DND-41 (cell line): ENCODE data around the gene DNAH17.

Source experiments
- EZH2 ChIP-seq: IDR thresholded peaks from 3 replicates; pipeline ENCODE4 v1.6.1; 2012; ENCODE audit warnings: borderline replicate concordance, low read depth, mild to moderate bottlenecking, moderate library complexity, low read length, inconsistent platforms; ENCODE audit not compliant: severe bottlenecking
- TF ChIP-seq, protein P1 (sequence below): IDR thresholded peaks from 2 replicates; pipeline ENCODE4 v1.5.1; 2012; ENCODE audit warnings: borderline replicate concordance, low read length, moderate library complexity, mild to moderate bottlenecking; ENCODE audit not compliant: poor library complexity, severe bottlenecking; ENCODE audit errors: extremely low read depth

GRCh38 chr17:78610951-78611511, 33.8 kb upstream of the DNAH17 start:
- TF ChIP-seq, protein P1, sequence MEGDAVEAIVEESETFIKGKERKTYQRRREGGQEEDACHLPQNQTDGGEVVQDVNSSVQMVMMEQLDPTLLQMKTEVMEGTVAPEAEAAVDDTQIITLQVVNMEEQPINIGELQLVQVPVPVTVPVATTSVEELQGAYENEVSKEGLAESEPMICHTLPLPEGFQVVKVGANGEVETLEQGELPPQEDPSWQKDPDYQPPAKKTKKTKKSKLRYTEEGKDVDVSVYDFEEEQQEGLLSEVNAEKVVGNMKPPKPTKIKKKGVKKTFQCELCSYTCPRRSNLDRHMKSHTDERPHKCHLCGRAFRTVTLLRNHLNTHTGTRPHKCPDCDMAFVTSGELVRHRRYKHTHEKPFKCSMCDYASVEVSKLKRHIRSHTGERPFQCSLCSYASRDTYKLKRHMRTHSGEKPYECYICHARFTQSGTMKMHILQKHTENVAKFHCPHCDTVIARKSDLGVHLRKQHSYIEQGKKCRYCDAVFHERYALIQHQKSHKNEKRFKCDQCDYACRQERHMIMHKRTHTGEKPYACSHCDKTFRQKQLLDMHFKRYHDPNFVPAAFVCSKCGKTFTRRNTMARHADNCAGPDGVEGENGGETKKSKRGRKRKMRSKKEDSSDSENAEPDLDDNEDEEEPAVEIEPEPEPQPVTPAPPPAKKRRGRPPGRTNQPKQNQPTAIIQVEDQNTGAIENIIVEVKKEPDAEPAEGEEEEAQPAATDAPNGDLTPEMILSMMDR: no peak
- TF ChIP-seq EZH2: no peak
